Keratinocyte (primary cell): ENCODE measurements around the gene SLC6A15. TPM values are rescaled to one million over a fixed set of nuclear protein-coding genes. Genes with fewer than 3 reads are reported as not detected.

Source experiments
- DNase-seq: peaks from one replicate; pipeline ENCODE4 v3.0.0-alpha.2; 2011; ENCODE audit warnings: low read depth, missing footprints, low spot score
- FAIRE-seq: peaks from 2 replicates; lab custom pipeline; 2011; peaks lifted over from hg19 to GRCh38; lab: Jason Lieb, UNC
- H2AFZ ChIP-seq: 2 replicates; pipeline ENCODE4 v1.6.0; 2012; ENCODE audit warnings: low read length, control low read depth, inconsistent platforms; ENCODE audit not compliant: control insufficient read depth
- H3K27ac ChIP-seq: 2 replicates; pipeline ENCODE4 v1.5.1; 2011; ENCODE audit warnings: low read length; ENCODE audit not compliant: control insufficient read depth, insufficient read depth
- H3K27me3 ChIP-seq: 3 replicates; pipeline ENCODE4 v1.6.0; 2011; ENCODE audit warnings: low read length; ENCODE audit not compliant: control insufficient read depth, insufficient read depth; ENCODE audit errors: extremely low read depth
- H3K36me3 ChIP-seq, 2 experiments: 2 replicates in 1 of 2; 3 replicates in 1 of 2; pipeline ENCODE4 v1.5.1; 2011; ENCODE audit warnings: low read length in 2 of 2, mild to moderate bottlenecking in 1 of 2; ENCODE audit not compliant: control insufficient read depth in 2 of 2, insufficient read depth in 2 of 2; ENCODE audit errors: extremely low read depth in 1 of 2
- H3K4me1 ChIP-seq: 3 replicates; pipeline ENCODE4 v1.5.1; 2011; ENCODE audit warnings: low read length; ENCODE audit not compliant: control insufficient read depth, insufficient read depth; ENCODE audit errors: extremely low read depth
- H3K4me2 ChIP-seq: 3 replicates; pipeline ENCODE4 v1.6.0; 2011; ENCODE audit warnings: low read depth, low read length; ENCODE audit not compliant: control insufficient read depth, insufficient read depth; ENCODE audit errors: extremely low read depth
- H3K4me3 ChIP-seq, 3 experiments: fragments of 200-600 bp in 1 of 3; sonication (generic) in 1 of 3; 2 replicates in 2 of 3; 3 replicates in 1 of 3; pipeline ENCODE4 v1.5.1; 2011 to 2016; ENCODE audit warnings: low read length in 3 of 3, mild to moderate bottlenecking in 3 of 3, control low read depth in 2 of 3, inconsistent platforms in 1 of 3, low read depth in 1 of 3, mixed read lengths in 1 of 3, mixed run types in 1 of 3, moderate library complexity in 1 of 3; ENCODE audit not compliant: control insufficient read depth in 2 of 3, insufficient read depth in 2 of 3; ENCODE audit errors: extremely low read depth in 1 of 3
- H3K79me2 ChIP-seq: 2 replicates; pipeline ENCODE4 v1.6.0; 2012; ENCODE audit warnings: low read length; ENCODE audit not compliant: control insufficient read depth, insufficient read depth
- H3K9ac ChIP-seq: 3 replicates; pipeline ENCODE4 v1.6.0; 2011; ENCODE audit warnings: low read length; ENCODE audit not compliant: control insufficient read depth, insufficient read depth; ENCODE audit errors: extremely low read depth
- H3K9me1 ChIP-seq: 3 replicates; pipeline ENCODE4 v1.6.0; 2011; ENCODE audit warnings: low read length; ENCODE audit not compliant: control insufficient read depth, insufficient read depth; ENCODE audit errors: extremely low read depth
- H3K9me3 ChIP-seq: 2 replicates; pipeline ENCODE4 v1.5.1; 2012; ENCODE audit warnings: low read depth, low read length; ENCODE audit not compliant: control insufficient read depth
- H4K20me1 ChIP-seq: 3 replicates; pipeline ENCODE4 v1.6.0; 2011; ENCODE audit warnings: low read length; ENCODE audit not compliant: control insufficient read depth, insufficient read depth; ENCODE audit errors: extremely low read depth
- EZH2 ChIP-seq: IDR thresholded peaks from one replicate; pipeline ENCODE4 v1.6.1; 2012; ENCODE audit warnings: inconsistent platforms, mild to moderate bottlenecking, low read length, moderate library complexity
- dilution Hi-C: fragments of 300-500 bp; cut with MboI; formaldehyde crosslinking; loops from one replicate; pipeline ENCODE4 v1.7.0; 2020; ENCODE audit warnings: low sequenced_read_pairs; ENCODE audit not compliant: extremely low pct_ligation_motif_present
- polyA plus RNA-seq, 5 experiments: library from polyadenylated mRNA; depleted of rRNA in 3 of 5; stranded (reverse) in 3 of 5; stranded (forward) in 1 of 5; unstranded in 1 of 5; fragments of >200 nt; gene quantifications; 1 replicate in 1 of 5; 2 replicates in 3 of 5; 3 replicates in 1 of 5; pipeline versions ENCODE4 v1.2.1 to v1.2.3, GENCODE V29; 2011 to 2012; ENCODE audit warnings: missing spikeins in 2 of 5, low read depth in 1 of 5, low replicate concordance in 1 of 5
- TF ChIP-seq, protein P1 (sequence below), 3 experiments: IDR thresholded peaks in 1 of 3; conservative IDR thresholded peaks in 1 of 3; optimal IDR thresholded peaks in 1 of 3; 2 replicates in 2 of 3; 3 replicates in 1 of 3; pipeline versions ENCODE3 to v1.5.1; 2011; ENCODE audit warnings: low read length in 3 of 3, mild to moderate bottlenecking in 3 of 3, moderate library complexity in 2 of 3, control low read depth in 1 of 3, inconsistent platforms in 1 of 3; ENCODE audit not compliant: insufficient read depth in 2 of 3; ENCODE audit errors: extremely low read depth in 1 of 3

SLC6A15 gene
- polyA plus RNA-seq, 1 donor (not counting 4 experiments of a cell fraction or from before 2014, with no cell fraction given) = 18.9 TPM

DNA sequence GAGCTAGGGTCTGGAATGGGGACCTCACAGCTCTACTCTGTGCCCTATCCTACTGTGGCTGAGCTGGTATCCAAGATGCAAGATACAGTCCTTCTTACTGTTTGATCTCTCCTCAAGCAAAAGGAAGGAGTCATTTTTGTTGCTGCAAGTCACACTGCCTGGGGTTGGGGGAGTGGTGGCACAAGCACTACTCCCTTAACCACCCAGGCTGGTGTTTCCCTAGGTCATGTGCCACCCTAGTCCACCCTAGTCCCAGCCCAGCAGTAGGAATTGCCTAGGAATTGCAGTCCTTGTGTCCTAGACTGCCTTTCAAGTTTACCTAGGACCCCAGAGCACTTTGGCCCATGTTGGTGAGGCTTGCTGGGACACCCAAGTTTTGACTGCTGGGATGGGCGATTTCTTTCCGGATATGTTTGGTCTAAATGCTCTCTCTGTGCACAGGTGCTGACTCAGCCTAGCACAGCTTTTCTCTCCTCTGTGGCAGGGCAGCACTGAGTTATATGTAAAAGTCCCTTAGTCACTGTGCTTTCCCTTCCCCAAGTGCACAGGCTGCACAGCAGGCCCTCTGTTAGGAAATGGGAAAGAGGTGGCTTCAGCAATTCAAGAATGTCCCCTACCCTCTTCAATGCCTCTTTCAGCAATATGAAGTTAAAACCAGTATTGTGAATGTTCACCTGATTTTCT is 54.9 kb downstream of the SLC6A15 start:
- Histone ChIP-seq H3K9me1 (no peaks in the 10 kb centered on the region), H3K79me2 (no peaks in the 10 kb centered on the region), H3K9ac (no peak overlapping the region), H2AFZ (no peak overlapping the region), H3K9me3 (no peaks in the 10 kb centered on the region), H3K4me2 (no peak overlapping the region), H4K20me1 (no peaks in the 10 kb centered on the region), H3K4me3 (no peak overlapping the region), H3K4me1 (peaks cover 10% of the 10 kb centered on the region), H3K27ac (no peak overlapping the region), H3K36me3 (peaks cover 0 to 3% of the 10 kb centered on the region in 2 experiments), H3K27me3 (no peaks in the 10 kb centered on the region)
- FAIRE-seq (no peak), DNase-seq (no peak)
- TF ChIP-seq EZH2 = no peak
- TF ChIP-seq, protein P1, sequence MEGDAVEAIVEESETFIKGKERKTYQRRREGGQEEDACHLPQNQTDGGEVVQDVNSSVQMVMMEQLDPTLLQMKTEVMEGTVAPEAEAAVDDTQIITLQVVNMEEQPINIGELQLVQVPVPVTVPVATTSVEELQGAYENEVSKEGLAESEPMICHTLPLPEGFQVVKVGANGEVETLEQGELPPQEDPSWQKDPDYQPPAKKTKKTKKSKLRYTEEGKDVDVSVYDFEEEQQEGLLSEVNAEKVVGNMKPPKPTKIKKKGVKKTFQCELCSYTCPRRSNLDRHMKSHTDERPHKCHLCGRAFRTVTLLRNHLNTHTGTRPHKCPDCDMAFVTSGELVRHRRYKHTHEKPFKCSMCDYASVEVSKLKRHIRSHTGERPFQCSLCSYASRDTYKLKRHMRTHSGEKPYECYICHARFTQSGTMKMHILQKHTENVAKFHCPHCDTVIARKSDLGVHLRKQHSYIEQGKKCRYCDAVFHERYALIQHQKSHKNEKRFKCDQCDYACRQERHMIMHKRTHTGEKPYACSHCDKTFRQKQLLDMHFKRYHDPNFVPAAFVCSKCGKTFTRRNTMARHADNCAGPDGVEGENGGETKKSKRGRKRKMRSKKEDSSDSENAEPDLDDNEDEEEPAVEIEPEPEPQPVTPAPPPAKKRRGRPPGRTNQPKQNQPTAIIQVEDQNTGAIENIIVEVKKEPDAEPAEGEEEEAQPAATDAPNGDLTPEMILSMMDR (optimal IDR thresholded peaks at IDR 0.05 in 1 of 3, IDR thresholded peaks at IDR 0.05 in 1 of 3, conservative IDR thresholded peaks at IDR 0.05 in 1 of 3; ENCODE audit: extremely low read depth in 1 of 3, insufficient read depth in 2 of 3, low read length in 3 of 3) = no peak
- dilution Hi-C loops = no loop called here

DNA sequence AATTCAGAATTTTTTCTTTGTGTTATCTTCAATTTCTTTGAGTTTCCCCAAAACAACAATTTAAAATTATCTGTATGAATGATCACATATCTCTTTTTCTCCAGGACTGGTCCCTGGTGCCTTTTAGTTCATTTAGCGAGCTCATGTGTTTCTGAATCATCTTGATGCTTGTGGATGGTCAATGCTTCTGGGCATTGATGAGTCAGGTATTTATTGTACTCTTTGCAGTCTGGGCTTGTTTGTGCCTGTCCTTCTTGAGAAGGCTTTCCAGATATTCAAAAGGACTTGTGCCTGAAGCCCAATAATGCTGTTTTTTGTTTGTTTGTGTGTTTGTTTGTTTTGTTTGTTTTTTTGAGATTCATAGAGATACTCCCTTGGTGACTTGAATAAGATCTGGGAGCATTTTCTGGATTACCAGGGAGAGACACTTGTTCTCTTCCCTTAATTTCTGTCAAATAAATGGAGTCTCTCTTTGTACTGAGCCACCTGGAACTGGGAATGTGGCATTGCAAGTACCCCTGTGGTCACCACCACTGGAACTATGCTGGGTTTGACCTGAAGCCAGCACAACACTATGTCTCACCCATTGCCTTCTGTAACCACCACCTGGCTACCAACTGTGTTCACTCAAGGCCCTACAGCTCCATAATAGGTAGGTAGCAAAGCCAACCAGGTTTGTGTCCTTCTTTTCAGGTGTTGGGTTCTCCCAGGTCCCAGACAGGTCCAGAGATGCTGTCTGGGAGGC is 56.3 kb downstream of the SLC6A15 start:
- Histone ChIP-seq H3K36me3 (peaks cover 0 to 1% of the 10 kb centered on the region in 2 experiments), H3K4me2 (peak overlapping the region; percentile 26), H3K9me1 (no peaks in the 10 kb centered on the region), H3K27ac (peak overlapping the region; percentile 11), H3K9ac (no peak overlapping the region), H4K20me1 (no peaks in the 10 kb centered on the region), H3K4me1 (peaks cover 10% of the 10 kb centered on the region), H2AFZ (no peak overlapping the region), H3K9me3 (no peaks in the 10 kb centered on the region), H3K4me3 (no peak overlapping the region), H3K27me3 (no peaks in the 10 kb centered on the region), H3K79me2 (no peaks in the 10 kb centered on the region)
- dilution Hi-C loops = no loop called here
- TF ChIP-seq, protein P1 (optimal IDR thresholded peaks at IDR 0.05 in 1 of 3, IDR thresholded peaks at IDR 0.05 in 1 of 3, conservative IDR thresholded peaks at IDR 0.05 in 1 of 3; ENCODE audit: extremely low read depth in 1 of 3, insufficient read depth in 2 of 3, low read length in 3 of 3) = no peak
- no peak for TF ChIP-seq EZH2
- FAIRE-seq (peak; percentile 95), DNase-seq (peak; percentile 44)
